Breast epithelium (tissue), 4 donors: ENCODE results near the gene STAT6. TPM values are rescaled to one million over a fixed set of nuclear protein-coding genes. Genes with fewer than 3 reads are reported as not detected.
A peak's percentile ranks its signal among the peaks of the same experiment; 100 is the strongest.

Experiments used
- DNase-seq, 2 donors: peaks; one replicate each; pipeline ENCODE4 v3.0.0-alpha.2; 2019; ENCODE audit warnings: low spot score in 2 of 2
- H3K27ac ChIP-seq, 2 donors: fragments of 200-600 bp; sonication (generic) in 1 of 2; one replicate each; pipeline ENCODE4 v1.5.1; 2016 to 2019; ENCODE audit warnings: mild to moderate bottlenecking in 1 of 2
- H3K27me3 ChIP-seq, 2 donors: fragments of 200-600 bp; sonication (generic) in 1 of 2; one replicate each; pipeline versions ENCODE4 v1.5.1 to v1.6.0; 2017 to 2019; ENCODE audit warnings: control low read depth in 1 of 2, mild to moderate bottlenecking in 1 of 2
- H3K36me3 ChIP-seq: fragments of 200-600 bp; one replicate; pipeline ENCODE4 v1.5.1; 2019
- H3K4me1 ChIP-seq, 2 donors: fragments of 200-600 bp; sonication (generic); one replicate each; pipeline ENCODE4 v1.5.1; 2016 to 2019; ENCODE audit warnings: control low read depth in 1 of 2
- H3K4me3 ChIP-seq, 3 donors: fragments of 200-600 bp; sonication (generic); 1 replicate in 2 of 3; 2 replicates in 1 of 3; pipeline ENCODE4 v1.5.1; 2016 to 2019; ENCODE audit warnings: mild to moderate bottlenecking in 3 of 3, moderate library complexity in 2 of 3
- H3K9me3 ChIP-seq, 2 donors: fragments of 200-600 bp; sonication (generic) in 1 of 2; one replicate each; pipeline ENCODE4 v1.5.1; 2016 to 2019; ENCODE audit warnings: control low read depth in 1 of 2
- POLR2A ChIP-seq: fragments of 450-650 bp; IDR thresholded peaks from one replicate; pipeline ENCODE4 v1.6.1; 2016; ENCODE audit warnings: antibody characterized with exemption, mild to moderate bottlenecking, moderate library complexity
- POLR2AphosphoS5 ChIP-seq, 3 donors: sonication (generic); formaldehyde crosslinking; IDR thresholded peaks; one replicate each; pipeline ENCODE4 v1.6.1; 2017; ENCODE audit warnings: antibody characterized with exemption in 3 of 3
- intact Hi-C: fragments of 100-400 bp; cut with DNase I; formaldehyde crosslinking; loops from one replicate; pipeline ENCODE4 v1.15.1; 2023; ENCODE audit warnings: low total_unique reads
- total RNA-seq, 3 donors: library from RNA; depleted of rRNA; stranded (reverse); fragments of >200 nt; gene quantifications; one replicate each; pipeline ENCODE4 v1.1.0, GENCODE V29; 2016
- TF ChIP-seq, protein P1 (sequence below), 3 donors: fragments of 450-650 bp; IDR thresholded peaks; one replicate each; pipeline ENCODE4 v1.5.1; 2016 to 2017; ENCODE audit warnings: antibody characterized with exemption in 3 of 3, mild to moderate bottlenecking in 3 of 3, moderate library complexity in 3 of 3

Gene STAT6
- total RNA-seq, 3 donors from 2014 or later = 139 to 147 (median 146) TPM

DNA sequence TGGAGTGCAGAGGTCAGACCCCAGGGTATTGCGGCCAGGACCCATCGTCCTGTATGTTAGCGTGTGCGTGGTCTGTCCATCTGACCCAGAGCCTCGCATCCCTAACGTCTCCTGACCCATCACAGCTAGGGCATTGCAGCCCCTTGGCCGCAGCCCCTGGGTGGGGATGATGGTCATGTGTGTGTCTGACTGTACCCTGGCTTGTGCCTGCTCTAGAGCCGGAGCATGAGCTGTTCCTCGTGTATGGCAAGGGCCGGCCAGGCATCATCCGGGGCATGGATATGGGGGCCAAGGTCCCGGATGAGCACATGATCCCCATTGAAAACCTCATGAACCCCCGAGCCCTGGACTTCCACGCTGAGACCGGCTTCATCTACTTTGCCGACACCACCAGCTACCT, 47.0 kb upstream of the STAT6 start:
- no peak for DNase-seq
- peak overlapping the region in 1 of 2 donors; percentile 72 for H3K27ac ChIP-seq
- intact Hi-C loops = no loop called here
- no peak overlapping the region for H3K4me3 ChIP-seq
- no peaks in the 10 kb centered on the region for H3K9me3 ChIP-seq
- H3K4me1 ChIP-seq = no peaks in the 10 kb centered on the region
- H3K36me3 ChIP-seq = peaks cover 4% of the 10 kb centered on the region
- H3K27me3 ChIP-seq = no peaks in the 10 kb centered on the region
- TF ChIP-seq, protein P1, sequence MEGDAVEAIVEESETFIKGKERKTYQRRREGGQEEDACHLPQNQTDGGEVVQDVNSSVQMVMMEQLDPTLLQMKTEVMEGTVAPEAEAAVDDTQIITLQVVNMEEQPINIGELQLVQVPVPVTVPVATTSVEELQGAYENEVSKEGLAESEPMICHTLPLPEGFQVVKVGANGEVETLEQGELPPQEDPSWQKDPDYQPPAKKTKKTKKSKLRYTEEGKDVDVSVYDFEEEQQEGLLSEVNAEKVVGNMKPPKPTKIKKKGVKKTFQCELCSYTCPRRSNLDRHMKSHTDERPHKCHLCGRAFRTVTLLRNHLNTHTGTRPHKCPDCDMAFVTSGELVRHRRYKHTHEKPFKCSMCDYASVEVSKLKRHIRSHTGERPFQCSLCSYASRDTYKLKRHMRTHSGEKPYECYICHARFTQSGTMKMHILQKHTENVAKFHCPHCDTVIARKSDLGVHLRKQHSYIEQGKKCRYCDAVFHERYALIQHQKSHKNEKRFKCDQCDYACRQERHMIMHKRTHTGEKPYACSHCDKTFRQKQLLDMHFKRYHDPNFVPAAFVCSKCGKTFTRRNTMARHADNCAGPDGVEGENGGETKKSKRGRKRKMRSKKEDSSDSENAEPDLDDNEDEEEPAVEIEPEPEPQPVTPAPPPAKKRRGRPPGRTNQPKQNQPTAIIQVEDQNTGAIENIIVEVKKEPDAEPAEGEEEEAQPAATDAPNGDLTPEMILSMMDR (IDR thresholded peaks at IDR 0.05) = no peak
- TF ChIP-seq POLR2AphosphoS5 (IDR thresholded peaks at IDR 0.05) (no peak), POLR2A (no peak)

DNA sequence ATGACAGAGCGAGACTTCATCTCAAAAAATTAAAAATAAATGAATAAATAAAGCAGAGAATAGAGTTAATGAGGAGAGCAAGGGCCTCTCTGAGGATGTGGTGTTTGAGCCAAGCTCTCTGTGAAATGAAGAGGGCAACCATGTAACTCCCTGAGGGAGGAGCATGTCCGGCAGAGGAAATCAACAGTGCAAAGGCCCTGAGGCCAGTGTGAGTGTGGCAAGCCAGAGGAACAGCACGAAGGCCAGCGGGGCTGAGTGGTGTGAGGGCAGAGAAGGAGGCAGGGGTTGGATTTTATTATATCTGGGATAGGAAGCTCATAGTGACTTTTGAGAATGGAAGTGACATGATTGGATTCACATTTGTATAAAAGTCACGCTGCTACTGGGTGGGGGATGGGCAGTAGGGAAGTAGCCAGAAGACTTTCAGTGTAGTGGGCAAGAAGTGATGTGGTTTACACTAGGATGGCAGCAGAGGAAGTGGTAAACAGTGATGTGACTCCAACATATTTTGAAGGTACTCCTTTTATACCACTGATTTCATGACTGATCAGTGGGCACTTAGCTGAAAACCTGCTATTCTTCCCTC, 46.5 kb upstream of the STAT6 start:
- Histone ChIP-seq H3K4me1 (peaks cover 0 to 3% of the 10 kb centered on the region in 2 donors), H3K4me3 (no peak overlapping the region), H3K27ac (peak overlapping the region in 1 of 2 donors; percentile 72), H3K27me3 (no peaks in the 10 kb centered on the region), H3K9me3 (no peaks in the 10 kb centered on the region), H3K36me3 (peaks cover 4% of the 10 kb centered on the region)
- no peak for DNase-seq
- intact Hi-C loops = no loop called here
- TF ChIP-seq, protein P1 (IDR thresholded peaks at IDR 0.05) = no peak
- TF ChIP-seq POLR2AphosphoS5 (IDR thresholded peaks at IDR 0.05) = no peak

DNA sequence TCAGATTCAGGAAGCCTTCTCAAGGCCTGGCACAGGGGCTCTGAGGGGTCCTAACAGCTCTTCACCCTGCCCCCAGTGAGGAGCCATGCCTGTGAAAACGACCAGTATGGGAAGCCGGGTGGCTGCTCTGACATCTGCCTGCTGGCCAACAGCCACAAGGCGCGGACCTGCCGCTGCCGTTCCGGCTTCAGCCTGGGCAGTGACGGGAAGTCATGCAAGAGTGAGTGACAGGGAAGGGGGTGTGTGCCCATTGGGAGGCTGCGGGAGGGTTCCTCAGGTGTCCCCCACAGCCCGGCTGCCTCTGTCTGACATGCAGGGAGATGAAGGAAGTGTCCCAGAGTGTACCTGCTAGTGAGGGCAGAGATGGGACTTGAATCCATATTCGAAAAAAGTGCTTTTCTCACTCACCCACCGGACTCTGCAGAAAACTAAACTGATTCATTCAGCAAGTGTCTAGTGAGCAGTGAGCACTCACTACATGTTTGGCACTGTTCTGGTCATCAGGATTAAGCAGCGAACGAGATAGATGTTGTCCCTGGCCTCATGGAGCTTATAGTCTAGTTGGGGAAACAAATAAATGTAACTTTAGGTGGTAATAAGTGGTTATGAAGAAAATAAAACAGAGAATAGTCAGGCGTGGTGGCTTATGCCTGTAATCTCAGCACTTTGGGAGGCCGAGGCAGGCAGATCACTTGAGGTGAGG, 45.7 kb upstream of the STAT6 start:
- Histone ChIP-seq H3K27me3 (no peaks in the 10 kb centered on the region), H3K27ac (peak overlapping the region in 1 of 2 donors; percentile 63), H3K4me3 (no peak overlapping the region), H3K4me1 (peaks cover 6 to 7% of the 10 kb centered on the region in 2 donors), H3K9me3 (no peaks in the 10 kb centered on the region), H3K36me3 (peaks cover 4% of the 10 kb centered on the region)
- no peak for DNase-seq
- no peak for TF ChIP-seq POLR2A
- TF ChIP-seq, protein P1 (IDR thresholded peaks at IDR 0.05) = no peak
- no peak for TF ChIP-seq POLR2AphosphoS5 (IDR thresholded peaks at IDR 0.05)
- intact Hi-C loops = no loop called here

DNA sequence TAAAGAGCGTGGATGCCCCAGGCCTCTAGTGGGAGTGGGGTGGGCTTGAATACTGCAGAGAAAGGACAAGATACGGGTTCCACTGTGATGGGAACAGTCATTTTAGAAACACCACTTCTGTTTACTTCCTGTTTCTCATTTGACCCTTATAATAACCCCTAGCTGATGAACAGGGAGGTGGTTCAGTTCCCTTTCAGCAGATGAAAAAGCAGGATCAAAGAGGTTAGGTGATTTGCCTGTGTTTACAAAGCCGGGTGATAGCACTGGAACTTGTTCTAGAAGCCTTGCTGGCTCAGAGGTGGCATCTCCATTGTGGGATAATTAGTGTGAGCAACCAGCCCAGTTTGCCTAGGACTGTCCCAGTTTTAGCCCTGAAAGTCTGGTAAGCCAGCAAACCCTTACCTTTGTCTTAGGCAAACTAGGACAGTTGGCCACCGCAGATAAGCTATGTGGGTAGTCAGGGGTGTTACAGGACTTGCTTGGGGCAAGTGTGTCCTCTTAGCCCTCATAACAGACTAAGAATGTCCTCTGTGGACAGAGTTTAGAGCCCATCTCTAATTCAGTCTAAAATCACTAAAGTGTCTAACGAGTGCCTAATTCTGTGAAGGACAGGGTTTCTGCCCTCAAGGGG, 43.8 kb upstream of the STAT6 start:
- Histone ChIP-seq H3K36me3 (no peaks in the 10 kb centered on the region), H3K27me3 (no peaks in the 10 kb centered on the region), H3K4me3 (no peak overlapping the region), H3K4me1 (peaks cover 13 to 15% of the 10 kb centered on the region in 2 donors), H3K9me3 (no peaks in the 10 kb centered on the region), H3K27ac (peak overlapping the region; percentile 17 to 69)
- TF ChIP-seq POLR2AphosphoS5 (IDR thresholded peaks at IDR 0.05) (no peak), POLR2A (no peak)
- TF ChIP-seq, protein P1 (IDR thresholded peaks at IDR 0.05) = no peak
- intact Hi-C loops = no loop called here
- no peak for DNase-seq

DNA sequence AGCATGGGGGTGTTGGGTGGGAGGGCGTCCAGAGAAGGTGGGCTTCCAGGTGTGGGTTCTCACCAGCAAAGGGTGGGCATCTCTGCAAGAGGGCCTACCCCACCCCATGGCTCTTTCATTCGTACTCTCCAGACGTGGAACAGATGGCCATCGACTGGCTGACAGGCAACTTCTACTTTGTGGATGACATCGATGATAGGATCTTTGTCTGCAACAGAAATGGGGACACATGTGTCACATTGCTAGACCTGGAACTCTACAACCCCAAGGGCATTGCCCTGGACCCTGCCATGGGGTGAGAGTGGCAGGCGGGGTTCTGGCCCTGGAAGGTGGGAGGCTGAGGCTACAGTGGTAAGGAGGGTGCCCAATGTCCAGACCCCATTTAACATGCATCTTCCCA, 42.9 kb upstream of the STAT6 start:
- TF ChIP-seq, protein P1 (IDR thresholded peaks at IDR 0.05) = no peak
- TF ChIP-seq POLR2A = no peak
- TF ChIP-seq POLR2AphosphoS5 (IDR thresholded peaks at IDR 0.05) = no peak
- H3K9me3 ChIP-seq = no peaks in the 10 kb centered on the region
- H3K27me3 ChIP-seq = no peaks in the 10 kb centered on the region
- no peaks in the 10 kb centered on the region for H3K36me3 ChIP-seq
- H3K4me1 ChIP-seq = peaks cover 13 to 18% of the 10 kb centered on the region in 2 donors
- H3K27ac ChIP-seq = peak overlapping the region; percentile 10 to 69
- no peak for DNase-seq
- no peak overlapping the region for H3K4me3 ChIP-seq
- intact Hi-C loops = no loop called here
